ENCODE data around the gene KRT36.

KRT36 gene

DNA sequence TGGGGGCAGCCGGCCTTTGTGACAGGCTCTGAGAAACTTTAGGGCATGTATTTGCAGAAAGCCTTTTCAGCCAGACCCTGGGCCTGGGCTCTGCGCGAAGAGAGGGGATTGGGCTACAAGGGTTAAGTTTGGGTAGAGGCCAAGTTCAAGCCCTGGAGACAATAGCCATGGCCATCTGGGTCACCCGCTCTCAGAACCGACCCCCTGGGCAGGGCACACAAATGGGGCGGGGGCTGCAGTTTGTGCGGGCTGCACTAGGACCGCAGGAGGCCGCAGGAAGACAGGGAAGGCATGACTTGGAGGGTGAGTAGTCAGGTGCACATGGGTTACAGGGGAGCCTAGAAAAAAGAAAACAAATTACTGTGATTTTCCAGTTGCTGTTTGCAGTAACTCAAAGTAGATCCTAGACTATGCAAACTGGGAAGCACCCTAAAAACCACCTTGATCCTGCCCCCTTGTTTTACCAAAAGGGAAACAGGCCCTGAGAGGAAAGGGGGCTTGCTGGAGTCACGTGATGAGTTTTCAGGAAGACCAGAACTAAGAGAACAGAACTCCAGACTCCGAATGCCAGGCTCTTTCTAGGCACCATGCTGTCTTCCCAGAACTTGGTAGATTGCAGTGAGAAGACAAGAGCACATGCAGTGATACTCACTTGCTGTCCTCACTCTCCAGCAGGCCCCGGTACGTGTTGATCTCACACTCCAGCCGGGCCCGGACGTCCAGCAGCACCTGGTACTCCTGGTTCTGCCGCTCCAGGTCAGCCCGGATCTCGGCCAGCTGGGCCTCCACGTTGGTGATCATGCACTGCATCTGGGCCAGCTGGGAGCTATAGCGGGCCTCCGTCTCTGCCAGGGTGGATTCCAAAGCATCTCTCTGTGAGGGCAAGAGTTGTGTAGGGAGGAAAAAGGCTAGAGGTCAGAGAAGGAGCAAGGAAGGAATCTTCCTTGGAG lies 12.6 kb downstream of the KRT36 start:
- DNase-seq (ENCODE audit: low read depth), result no peak

DNA sequence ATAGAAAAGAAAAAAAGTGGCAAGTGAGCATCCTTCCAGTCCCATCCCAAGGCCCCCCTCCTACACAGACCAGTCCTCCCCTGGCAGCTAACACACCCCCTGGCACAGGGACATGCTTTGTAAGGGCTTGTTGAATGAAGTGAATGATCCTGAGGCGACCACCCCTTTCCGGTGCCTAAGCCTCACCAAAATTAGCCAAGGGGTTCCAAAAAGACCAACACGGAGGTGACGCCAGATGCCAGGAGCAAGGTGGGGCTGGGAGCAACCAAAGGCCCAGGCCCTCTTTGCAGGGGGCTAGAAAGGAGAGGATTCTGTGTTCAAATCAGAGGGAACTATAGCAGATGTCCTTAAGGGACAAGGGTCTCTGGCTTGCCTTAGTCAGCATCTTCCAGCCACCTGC lies 14.3 kb downstream of the KRT36 start:
- no peak for DNase-seq (ENCODE audit: low read depth)

- DNase-seq (ENCODE audit: low read depth), result no peak
These were observed 14.8 kb downstream of the KRT36 start for GRCh38 chr17:41474863-41475262.

GRCh38 chr17:41468346-41468745 lies 21.4 kb downstream of the KRT36 start:
- no peak for DNase-seq (ENCODE audit: low read depth)

- DNase-seq (ENCODE audit: low read depth), result no peak
These were observed 22.1 kb downstream of the KRT36 start for GRCh38 chr17:41467561-41467960.

- DNase-seq (ENCODE audit: low read depth), result no peak
These were observed 22.7 kb downstream of the KRT36 start, which contains the start of gene KRT32 for GRCh38 chr17:41466988-41467387. KRT32 (minus strand) TSS chr17:41467386; CDS start chr17:41467325, 61 bp downstream.

- no peak for DNase-seq (ENCODE audit: low read depth)
These were observed 25.0 kb downstream of the KRT36 start for GRCh38 chr17:41464682-41465081.

- no peak for DNase-seq (ENCODE audit: low read depth)
These were observed 25.5 kb downstream of the KRT36 start for GRCh38 chr17:41464173-41464572.

- no peak for DNase-seq (ENCODE audit: low read depth)
These were observed 26.0 kb downstream of the KRT36 start for GRCh38 chr17:41463746-41464145.

DNA sequence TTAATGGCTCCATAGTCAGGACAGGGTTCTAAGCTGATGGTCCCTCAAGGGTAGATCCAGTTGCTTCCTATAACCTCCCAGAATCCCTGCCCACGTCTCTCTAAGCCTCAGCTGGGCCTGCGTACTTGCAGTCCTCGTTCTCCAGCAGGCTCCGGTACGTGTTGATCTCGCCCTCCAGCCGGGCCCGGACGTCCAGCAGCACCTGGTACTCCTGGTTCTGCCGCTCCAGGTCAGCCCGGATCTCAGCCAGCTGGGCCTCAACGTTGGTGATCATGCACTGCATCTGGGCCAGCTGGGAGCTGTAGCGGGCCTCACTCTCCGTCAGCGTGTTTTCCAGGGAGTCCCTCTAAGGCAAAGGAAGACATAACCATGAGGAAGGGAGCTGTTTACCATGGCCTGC lies 27.0 kb downstream of the KRT36 start:
- DNase-seq (ENCODE audit: low read depth), result no peak

- DNase-seq (ENCODE audit: low read depth), result no peak
These were observed 32.0 kb downstream of the KRT36 start for GRCh38 chr17:41457676-41458075.

GRCh38 chr17:41456204-41456603 lies 33.5 kb downstream of the KRT36 start:
- no peak for DNase-seq (ENCODE audit: low read depth)

GRCh38 chr17:41455236-41455635 lies 34.5 kb downstream of the KRT36 start:
- DNase-seq (ENCODE audit: low read depth), result no peak

GRCh38 chr17:41453066-41453465 lies 36.6 kb downstream of the KRT36 start:
- DNase-seq (ENCODE audit: low read depth), result no peak

- DNase-seq (ENCODE audit: low read depth), result no peak
These were observed 37.4 kb downstream of the KRT36 start for GRCh38 chr17:41452281-41452680.

- no peak for DNase-seq (ENCODE audit: low read depth)
These were observed 38.5 kb downstream of the KRT36 start for GRCh38 chr17:41451154-41451728.

DNA sequence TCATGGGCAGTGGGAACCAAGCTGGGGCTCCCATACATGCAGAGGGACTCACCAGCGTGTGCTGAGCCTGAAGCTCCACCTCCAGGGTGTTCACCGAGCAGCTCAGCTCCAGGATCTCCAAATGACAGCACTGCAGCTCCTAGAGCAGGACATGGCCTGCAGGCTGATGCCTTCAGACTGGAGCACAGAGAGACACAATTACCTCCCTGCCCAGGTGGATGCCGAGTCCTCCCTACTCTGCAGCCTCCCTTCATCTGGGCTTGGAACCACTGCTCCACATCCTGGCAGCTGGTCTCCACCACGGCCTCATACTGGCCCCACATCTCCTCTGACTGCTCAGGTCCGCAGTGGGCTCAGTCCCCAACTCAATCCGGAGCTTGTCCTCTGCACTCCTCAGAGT lies 40.7 kb downstream of the KRT36 start:
- DNase-seq (ENCODE audit: low read depth), result no peak

DNA sequence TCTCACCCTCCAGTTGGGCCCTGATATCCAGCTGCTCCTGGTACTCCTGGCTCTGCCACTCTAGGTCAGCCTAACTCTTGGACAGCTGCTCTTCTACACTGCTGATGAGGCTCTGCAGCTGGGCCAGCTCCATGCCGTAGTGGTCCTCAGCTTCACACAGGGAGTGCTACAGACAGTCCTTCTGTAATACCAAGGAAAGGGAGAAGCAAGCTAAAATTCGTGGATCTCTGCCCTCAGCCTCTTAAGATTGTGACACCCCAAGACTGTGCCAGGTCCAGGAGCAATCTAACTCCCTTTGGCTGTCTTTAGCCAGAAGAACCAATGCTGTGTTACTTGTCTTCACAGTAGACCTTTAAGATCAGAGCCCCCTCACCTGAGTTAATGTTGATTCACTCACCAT lies 41.2 kb downstream of the KRT36 start:
- DNase-seq (ENCODE audit: low read depth), result no peak

DNA sequence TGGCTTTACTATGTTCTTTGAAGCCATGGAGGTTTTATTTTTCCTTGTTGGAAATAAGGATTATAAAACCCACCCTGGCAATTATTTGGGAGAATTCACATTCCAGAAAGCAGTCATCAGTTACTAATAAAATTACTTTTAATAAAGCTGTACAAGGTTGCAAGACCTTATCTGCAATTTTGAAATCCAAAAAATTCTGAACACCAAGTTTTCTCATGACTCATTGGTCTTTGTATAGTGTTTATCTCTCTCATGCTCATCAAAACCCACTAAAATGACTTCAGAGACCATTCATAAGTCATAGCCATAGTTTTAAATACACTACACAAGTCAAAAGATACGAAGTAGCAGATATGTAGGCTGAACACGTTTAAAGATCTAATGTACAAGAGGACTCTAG lies 42.9 kb downstream of the KRT36 start:
- DNase-seq (ENCODE audit: low read depth), result no peak

- DNase-seq (ENCODE audit: low read depth), result no peak
These were observed 45.1 kb downstream of the KRT36 start for GRCh38 chr17:41444640-41445039.

DNA sequence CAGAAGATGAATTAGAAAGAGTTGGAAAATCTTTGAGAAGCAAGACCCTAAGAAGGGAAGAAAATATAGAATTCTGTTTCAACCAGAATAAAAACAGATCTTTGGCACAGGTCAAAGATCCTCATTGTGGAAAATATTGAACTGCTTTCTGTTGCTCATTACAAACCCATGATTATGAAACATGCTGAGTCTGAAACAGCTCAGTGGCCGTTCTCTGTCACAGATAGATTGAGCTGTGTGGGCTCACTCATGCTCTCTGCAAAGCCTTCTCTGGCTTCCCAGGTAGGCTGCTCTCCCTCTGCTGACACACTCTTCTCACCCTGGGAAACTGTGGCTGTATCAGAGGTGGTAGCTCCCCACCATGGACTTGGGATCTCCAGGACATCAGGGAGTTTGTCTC lies 45.5 kb downstream of the KRT36 start:
- DNase-seq (ENCODE audit: low read depth), result no peak

- DNase-seq (ENCODE audit: low read depth), result no peak
These were observed 47.0 kb downstream of the KRT36 start for GRCh38 chr17:41442739-41443138.

GRCh38 chr17:41440531-41441033 lies 49.1 kb downstream of the KRT36 start, which contains the start of gene KRT38:
KRT38 (minus strand) TSS chr17:41440983; CDS start chr17:41440921, 62 bp downstream.
- DNase-seq (ENCODE audit: low read depth), result no peak

Measured in stimulated activated CD8-positive, alpha-beta memory T cell treated with anti-CD3 and anti-CD28 coated beads, Interleukin-15, amount 100 ng/mL, for 24 hours (primary cell).